Uterus (tissue), 4 donors: ENCODE results near the gene SGIP1. TPM values are rescaled to one million over a fixed set of nuclear protein-coding genes. Genes with fewer than 3 reads are reported as not detected.

Experiments
- DNase-seq, 2 donors: peaks; one replicate each; pipeline ENCODE4 v3.0.0-alpha.2; 2019 to 2020
- H3K27ac ChIP-seq, 2 donors: fragments of 200-600 bp; sonication (generic); 1 replicate in 1 of 2; 2 replicates in 1 of 2; pipeline ENCODE4 v1.5.1; 2016 to 2018
- H3K27me3 ChIP-seq, 2 donors: fragments of 200-600 bp; sonication (generic); one replicate each; pipeline ENCODE4 v1.5.1; 2018 to 2019; ENCODE audit warnings: control low read depth in 1 of 2
- H3K36me3 ChIP-seq, 2 donors: fragments of 200-600 bp; sonication (generic); one replicate each; pipeline ENCODE4 v1.5.1; 2019; ENCODE audit warnings: control low read depth in 1 of 2
- H3K4me1 ChIP-seq, 2 donors: fragments of 200-600 bp; sonication (generic); one replicate each; pipeline ENCODE4 v1.5.1; 2018 to 2019; ENCODE audit warnings: control low read depth in 1 of 2
- H3K4me3 ChIP-seq, 2 donors: fragments of 200-600 bp; sonication (generic); 1 replicate in 1 of 2; 2 replicates in 1 of 2; pipeline ENCODE4 v1.5.1; 2018 to 2019; ENCODE audit warnings: mild to moderate bottlenecking in 1 of 2
- H3K9me3 ChIP-seq, 2 donors: fragments of 200-600 bp; sonication (generic); one replicate each; pipeline ENCODE4 v1.5.1; 2019; ENCODE audit warnings: control low read depth in 1 of 2
- CTCF ChIP-seq, 4 experiments: fragments of 200-600 bp in 2 of 4; fragments of 450-650 bp in 2 of 4; sonication (generic) in 2 of 4; IDR thresholded peaks; one replicate each; pipeline ENCODE4 v1.5.1; 2016 to 2019; ENCODE audit warnings: antibody characterized with exemption in 4 of 4, mild to moderate bottlenecking in 2 of 4, moderate library complexity in 1 of 4
- POLR2A ChIP-seq, 2 donors: fragments of 450-650 bp; IDR thresholded peaks; one replicate each; pipeline ENCODE4 v1.6.1; 2016; ENCODE audit warnings: antibody characterized with exemption in 2 of 2, mild to moderate bottlenecking in 1 of 2, moderate library complexity in 1 of 2
- intact Hi-C: fragments of 100-400 bp; cut with DNase I; formaldehyde crosslinking; loops from one replicate; pipeline ENCODE4 v1.15.1; 2023; ENCODE audit warnings: low total_unique reads
- total RNA-seq, 4 donors: library from RNA; depleted of rRNA in 3 of 4; stranded (reverse); fragments of >200 nt in 3 of 4; gene quantifications; one replicate each; pipeline versions ENCODE4 v1.1.0 to v1.2.4, GENCODE V29; 2014 to 2023
- donor health status: DM: yes; HTN: yes; CAD: no.

SGIP1 gene
- total RNA-seq, 4 donors from 2014 or later, result 2.8 to 23.0 (median 6.4) TPM

DNA sequence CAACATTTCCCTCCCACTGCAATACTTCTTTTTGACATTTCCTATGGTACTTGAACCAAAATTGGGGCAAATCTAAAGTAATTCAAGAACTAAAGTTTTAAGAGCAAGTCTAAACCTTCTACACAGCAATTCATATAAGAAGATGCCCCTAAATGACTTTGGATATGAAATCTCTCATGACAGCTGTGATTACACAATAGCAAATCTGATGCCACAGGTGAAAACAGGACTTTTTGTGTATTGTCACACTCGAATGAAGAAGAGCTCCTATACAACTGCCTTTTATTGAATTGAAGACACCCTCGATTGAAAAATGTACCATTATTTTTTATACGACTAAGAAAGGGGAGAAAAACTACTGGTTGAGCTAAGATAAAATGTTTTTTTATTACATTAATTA lies 158.7 kb downstream of the SGIP1 start:
- Histone ChIP-seq H3K36me3 (no peaks in the 10 kb centered on the region), H3K4me1 (no peaks in the 10 kb centered on the region), H3K4me3 (no peak overlapping the region), H3K27me3 (no peaks in the 10 kb centered on the region), H3K27ac (no peak overlapping the region), H3K9me3 (no peaks in the 10 kb centered on the region)
- intact Hi-C loops, result no loop called here
- DNase-seq, result no peak
- TF ChIP-seq POLR2A (IDR thresholded peaks at IDR 0.05) (no peak), CTCF (IDR thresholded peaks at IDR 0.05) (no peak)

DNA sequence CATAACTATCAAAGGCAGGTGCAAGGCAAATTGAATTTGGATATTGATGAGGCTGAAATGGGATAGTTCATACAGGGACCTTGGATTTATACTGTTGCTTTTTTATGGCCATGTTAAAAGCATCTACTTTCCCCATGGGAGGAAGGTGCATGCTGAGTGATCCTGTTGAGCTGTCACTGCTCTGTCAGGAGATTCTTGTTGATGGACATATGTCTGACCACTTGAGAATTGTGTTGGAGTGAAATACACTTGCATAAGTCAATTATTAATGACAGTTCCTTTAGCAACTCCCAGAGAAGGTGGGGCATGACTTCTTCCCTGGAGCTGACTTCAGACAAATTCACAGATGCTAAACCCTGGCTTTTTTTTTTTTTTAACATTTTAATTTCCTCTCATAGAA lies 159.9 kb downstream of the SGIP1 start:
- intact Hi-C loops, result no loop called here
- no peak overlapping the region for H3K27ac ChIP-seq
- TF ChIP-seq POLR2A (IDR thresholded peaks at IDR 0.05) (no peak), CTCF (IDR thresholded peaks at IDR 0.05) (no peak)
- no peaks in the 10 kb centered on the region for H3K27me3 ChIP-seq
- no peak for DNase-seq
- H3K36me3 ChIP-seq, result no peaks in the 10 kb centered on the region
- no peaks in the 10 kb centered on the region for H3K9me3 ChIP-seq
- no peak overlapping the region for H3K4me3 ChIP-seq
- H3K4me1 ChIP-seq, result no peaks in the 10 kb centered on the region

DNA sequence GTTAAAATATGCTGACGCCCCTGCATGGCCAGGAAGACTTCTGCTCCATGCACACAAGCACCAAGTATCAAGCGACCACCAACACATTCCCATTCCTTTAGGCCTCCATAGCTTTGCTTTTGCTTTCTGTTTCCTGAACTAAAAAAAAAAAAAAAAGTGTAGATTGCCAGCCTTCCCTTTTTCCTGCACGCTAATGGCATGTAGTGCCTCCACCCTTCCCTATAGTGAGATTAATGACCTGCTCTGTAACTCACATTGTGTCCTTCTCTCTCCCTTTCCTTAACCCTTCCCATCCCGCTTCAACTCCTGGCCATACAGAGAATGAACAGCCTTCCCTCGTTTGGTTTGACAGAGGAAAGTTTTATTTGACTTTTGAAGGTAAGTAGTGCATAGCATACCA lies 161.2 kb downstream of the SGIP1 start:
- Histone ChIP-seq H3K27me3 (no peaks in the 10 kb centered on the region), H3K4me1 (no peaks in the 10 kb centered on the region), H3K36me3 (no peaks in the 10 kb centered on the region), H3K9me3 (no peaks in the 10 kb centered on the region), H3K4me3 (no peak overlapping the region), H3K27ac (no peak overlapping the region)
- intact Hi-C loops, result no loop called here
- TF ChIP-seq POLR2A (IDR thresholded peaks at IDR 0.05) (no peak), CTCF (IDR thresholded peaks at IDR 0.05) (no peak)
- no peak for DNase-seq

DNA sequence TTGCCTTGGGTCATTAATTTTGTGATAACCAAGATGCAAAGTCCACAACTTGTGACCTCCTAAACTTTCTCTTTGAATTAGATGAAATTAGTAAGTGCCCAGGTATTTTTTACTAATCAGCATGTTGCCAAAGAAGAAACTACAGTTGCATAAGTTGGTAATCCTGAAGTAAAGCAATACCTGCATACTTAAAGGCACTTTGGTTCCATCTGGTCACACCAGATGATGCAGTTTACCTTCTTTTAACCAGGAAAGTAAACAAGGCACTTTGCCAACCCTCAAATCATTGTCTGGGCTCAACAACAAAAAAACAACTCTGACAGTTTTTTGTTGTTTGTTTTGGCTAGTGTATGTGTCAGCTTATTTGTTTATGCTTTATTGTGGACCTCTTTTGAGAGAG lies 162.8 kb downstream of the SGIP1 start:
- intact Hi-C loops, result no loop called here
- H3K27ac ChIP-seq, result no peak overlapping the region
- TF ChIP-seq POLR2A (IDR thresholded peaks at IDR 0.05), result no peak
- TF ChIP-seq CTCF (IDR thresholded peaks at IDR 0.05), result no peak

GRCh38 chr1:66699213-66699612 lies 165.3 kb downstream of the SGIP1 start:
- no peak for TF ChIP-seq CTCF (IDR thresholded peaks at IDR 0.05)
- TF ChIP-seq POLR2A (IDR thresholded peaks at IDR 0.05), result no peak
- no peaks in the 10 kb centered on the region for H3K36me3 ChIP-seq
- no peak for DNase-seq
- H3K27ac ChIP-seq, result no peak overlapping the region
- H3K9me3 ChIP-seq, result no peaks in the 10 kb centered on the region
- H3K4me1 ChIP-seq, result no peaks in the 10 kb centered on the region
- intact Hi-C loops, result no loop called here
- no peaks in the 10 kb centered on the region for H3K27me3 ChIP-seq
- H3K4me3 ChIP-seq, result no peak overlapping the region

More for the DNA sequence above, 162.8 kb downstream of the SGIP1 start:
- no peaks in the 10 kb centered on the region for H3K9me3 ChIP-seq
- no peaks in the 10 kb centered on the region for H3K36me3 ChIP-seq
- no peak overlapping the region for H3K4me3 ChIP-seq
- H3K27me3 ChIP-seq, result no peaks in the 10 kb centered on the region
- no peak for DNase-seq
- H3K4me1 ChIP-seq, result no peaks in the 10 kb centered on the region
